IMR-90 (cell line): ENCODE measurements around the gene THNSL1.

ENCODE experiments used
- CHD1 ChIP-seq: IDR thresholded peaks from 2 replicates; pipeline ENCODE4 v1.6.1; 2012; ENCODE audit warnings: low read depth, low read length, improper control_type of control experiment
- FOS ChIP-seq: fragments of 150-350 bp; IDR thresholded peaks from 2 replicates; pipeline ENCODE4 v1.6.1; 2016; ENCODE audit warnings: low read depth, low read length
- MAFK ChIP-seq: IDR thresholded peaks from 2 replicates; pipeline ENCODE4 v1.6.1; 2012; ENCODE audit warnings: low read depth, low read length, improper control_type of control experiment
- MXI1 ChIP-seq: IDR thresholded peaks from 2 replicates; pipeline ENCODE4 v1.6.1; 2012; ENCODE audit warnings: low read depth, mild to moderate bottlenecking, low read length, moderate library complexity, borderline replicate concordance
- POLR2A ChIP-seq: IDR thresholded peaks from 2 replicates; pipeline ENCODE4 v1.6.1; 2012; ENCODE audit warnings: mild to moderate bottlenecking, low read depth, low read length
- RAD21 ChIP-seq: IDR thresholded peaks from 2 replicates; pipeline ENCODE4 v1.6.1; 2012; ENCODE audit warnings: low read length, improper control_type of control experiment
- RCOR1 ChIP-seq: IDR thresholded peaks from 2 replicates; pipeline ENCODE4 v1.6.1; 2012; ENCODE audit warnings: mild to moderate bottlenecking, low read length, improper control_type of control experiment; ENCODE audit not compliant: insufficient replicate concordance
- RFX5 ChIP-seq: IDR thresholded peaks from 2 replicates; pipeline ENCODE4 v1.8.0; 2012; ENCODE audit warnings: low read depth, mild to moderate bottlenecking, low read length, moderate library complexity
- TF ChIP-seq, protein P1 (sequence below): fragments of 150-350 bp; IDR thresholded peaks from 2 replicates; pipeline ENCODE4 v1.6.1; 2017; ENCODE audit warnings: mild to moderate bottlenecking, antibody characterized with exemption, low read length, low read depth
- TF ChIP-seq, protein P2 (sequence below): conservative IDR thresholded peaks from 2 replicates; pipeline ENCODE4 v1.5.1; 2012; ENCODE audit warnings: mild to moderate bottlenecking, low read depth, low read length, improper control_type of control experiment
- TF ChIP-seq, protein P3 (sequence below): fragments of 150-350 bp; IDR thresholded peaks from 2 replicates; pipeline ENCODE4 v1.6.1; 2016; ENCODE audit warnings: low read depth, mild to moderate bottlenecking, low read length, moderate library complexity, borderline replicate concordance

DNA sequence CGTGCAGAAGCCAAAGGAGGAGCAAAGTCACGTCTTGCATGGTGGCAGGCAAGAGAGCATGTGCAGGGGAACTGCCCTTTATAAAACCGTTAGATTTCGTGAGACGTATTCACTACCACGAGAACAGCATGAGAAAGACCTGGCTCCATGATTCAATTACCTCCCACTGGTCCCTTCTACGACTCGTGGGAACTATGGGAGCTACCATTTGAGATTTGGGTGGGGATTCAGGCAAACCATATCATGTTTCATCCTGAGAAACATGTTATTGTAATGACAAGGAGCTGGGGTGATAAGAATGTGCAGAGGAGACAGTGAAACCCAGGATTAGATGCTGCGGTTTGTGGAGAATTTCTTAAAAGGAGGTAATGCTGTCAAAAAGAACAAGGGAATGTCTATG, 34.0 kb downstream of the THNSL1 start:
- TF ChIP-seq, protein P1, sequence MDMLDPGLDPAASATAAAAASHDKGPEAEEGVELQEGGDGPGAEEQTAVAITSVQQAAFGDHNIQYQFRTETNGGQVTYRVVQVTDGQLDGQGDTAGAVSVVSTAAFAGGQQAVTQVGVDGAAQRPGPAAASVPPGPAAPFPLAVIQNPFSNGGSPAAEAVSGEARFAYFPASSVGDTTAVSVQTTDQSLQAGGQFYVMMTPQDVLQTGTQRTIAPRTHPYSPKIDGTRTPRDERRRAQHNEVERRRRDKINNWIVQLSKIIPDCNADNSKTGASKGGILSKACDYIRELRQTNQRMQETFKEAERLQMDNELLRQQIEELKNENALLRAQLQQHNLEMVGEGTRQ: no peak
- TF ChIP-seq POLR2A (no peak), RAD21 (no peak), FOS (no peak), MXI1 (no peak), MAFK (no peak), RCOR1 (no peak), CHD1 (no peak), RFX5 (no peak)
- TF ChIP-seq, protein P2, sequence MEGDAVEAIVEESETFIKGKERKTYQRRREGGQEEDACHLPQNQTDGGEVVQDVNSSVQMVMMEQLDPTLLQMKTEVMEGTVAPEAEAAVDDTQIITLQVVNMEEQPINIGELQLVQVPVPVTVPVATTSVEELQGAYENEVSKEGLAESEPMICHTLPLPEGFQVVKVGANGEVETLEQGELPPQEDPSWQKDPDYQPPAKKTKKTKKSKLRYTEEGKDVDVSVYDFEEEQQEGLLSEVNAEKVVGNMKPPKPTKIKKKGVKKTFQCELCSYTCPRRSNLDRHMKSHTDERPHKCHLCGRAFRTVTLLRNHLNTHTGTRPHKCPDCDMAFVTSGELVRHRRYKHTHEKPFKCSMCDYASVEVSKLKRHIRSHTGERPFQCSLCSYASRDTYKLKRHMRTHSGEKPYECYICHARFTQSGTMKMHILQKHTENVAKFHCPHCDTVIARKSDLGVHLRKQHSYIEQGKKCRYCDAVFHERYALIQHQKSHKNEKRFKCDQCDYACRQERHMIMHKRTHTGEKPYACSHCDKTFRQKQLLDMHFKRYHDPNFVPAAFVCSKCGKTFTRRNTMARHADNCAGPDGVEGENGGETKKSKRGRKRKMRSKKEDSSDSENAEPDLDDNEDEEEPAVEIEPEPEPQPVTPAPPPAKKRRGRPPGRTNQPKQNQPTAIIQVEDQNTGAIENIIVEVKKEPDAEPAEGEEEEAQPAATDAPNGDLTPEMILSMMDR: no peak
- TF ChIP-seq, protein P3, sequence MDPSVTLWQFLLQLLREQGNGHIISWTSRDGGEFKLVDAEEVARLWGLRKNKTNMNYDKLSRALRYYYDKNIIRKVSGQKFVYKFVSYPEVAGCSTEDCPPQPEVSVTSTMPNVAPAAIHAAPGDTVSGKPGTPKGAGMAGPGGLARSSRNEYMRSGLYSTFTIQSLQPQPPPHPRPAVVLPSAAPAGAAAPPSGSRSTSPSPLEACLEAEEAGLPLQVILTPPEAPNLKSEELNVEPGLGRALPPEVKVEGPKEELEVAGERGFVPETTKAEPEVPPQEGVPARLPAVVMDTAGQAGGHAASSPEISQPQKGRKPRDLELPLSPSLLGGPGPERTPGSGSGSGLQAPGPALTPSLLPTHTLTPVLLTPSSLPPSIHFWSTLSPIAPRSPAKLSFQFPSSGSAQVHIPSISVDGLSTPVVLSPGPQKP: no peak
